ENCODE data around the gene MAST4.

DNA sequence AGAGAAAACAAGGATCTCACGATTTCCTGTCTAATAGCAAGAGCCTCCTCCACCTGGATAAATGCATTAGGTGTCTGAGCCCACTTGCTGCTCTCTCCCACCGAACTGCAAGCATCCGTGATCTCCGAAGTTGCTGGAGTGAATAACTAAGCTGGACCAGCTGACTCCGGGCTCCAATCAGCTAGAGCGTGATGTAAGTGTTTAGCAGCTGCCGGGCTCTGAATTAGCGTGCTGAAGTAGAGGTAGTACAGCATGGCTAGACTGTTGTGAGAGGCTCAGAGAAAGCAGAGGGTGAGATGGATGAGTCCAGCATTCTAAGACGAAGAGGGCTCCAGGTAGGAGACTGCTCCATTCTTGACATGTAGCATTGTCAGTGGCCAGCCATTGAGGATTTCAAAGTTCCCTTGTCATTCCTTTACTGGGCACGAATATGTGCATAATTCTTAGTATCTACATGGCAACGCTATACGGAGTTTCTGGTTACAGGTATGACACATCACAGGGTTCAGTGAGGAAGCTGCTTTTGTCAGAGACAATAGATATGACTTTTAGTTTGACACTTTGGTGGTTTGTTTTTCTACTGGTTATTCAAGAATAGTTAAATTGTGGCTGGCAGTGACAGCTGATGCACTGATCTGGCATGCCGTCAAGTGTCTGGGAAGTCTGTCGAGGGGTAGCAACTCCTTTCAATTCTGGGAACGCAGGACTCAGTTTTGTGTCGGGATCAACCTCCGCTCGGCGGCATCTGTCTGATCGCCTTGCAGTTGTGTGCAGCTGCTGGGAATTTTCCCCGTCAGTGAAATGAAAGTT is 232.6 kb downstream of the MAST4 start:
- TF ChIP-seq RXRA (IDR thresholded peaks at IDR 0.05; ENCODE audit: insufficient read depth, low read depth, low read length) (no peak), CTCF (IDR thresholded peaks at IDR 0.05; ENCODE audit: control extremely low read depth in 1 of 3, insufficient read depth in 1 of 3, low read depth in 1 of 3, low read length in 3 of 3) (no peak), YY1 (IDR thresholded peaks at IDR 0.05; ENCODE audit: low read depth, low read length) (0 out of 2 replicates have a peak, but pooled peaks have one; percentile 2), POLR2A (IDR thresholded peaks at IDR 0.05; ENCODE audit: control extremely low read depth in 1 of 2, low read depth in 2 of 2, low read length in 2 of 2) (no peak), RAD21 (IDR thresholded peaks at IDR 0.05 in 1 of 2, conservative IDR thresholded peaks at IDR 0.05 in 1 of 2; ENCODE audit: low read depth in 2 of 2, low read length in 2 of 2) (no peak), E2F6 (IDR thresholded peaks at IDR 0.05) (no peak), PHF8 (conservative IDR thresholded peaks at IDR 0.05; ENCODE audit: low read depth, low read length) (no peak), SUZ12 (IDR thresholded peaks at IDR 0.05; ENCODE audit: low read length) (no peak), TEAD4 (IDR thresholded peaks at IDR 0.05; ENCODE audit: low read depth, low read length) (no peak)
- TF ChIP-seq, protein P1, sequence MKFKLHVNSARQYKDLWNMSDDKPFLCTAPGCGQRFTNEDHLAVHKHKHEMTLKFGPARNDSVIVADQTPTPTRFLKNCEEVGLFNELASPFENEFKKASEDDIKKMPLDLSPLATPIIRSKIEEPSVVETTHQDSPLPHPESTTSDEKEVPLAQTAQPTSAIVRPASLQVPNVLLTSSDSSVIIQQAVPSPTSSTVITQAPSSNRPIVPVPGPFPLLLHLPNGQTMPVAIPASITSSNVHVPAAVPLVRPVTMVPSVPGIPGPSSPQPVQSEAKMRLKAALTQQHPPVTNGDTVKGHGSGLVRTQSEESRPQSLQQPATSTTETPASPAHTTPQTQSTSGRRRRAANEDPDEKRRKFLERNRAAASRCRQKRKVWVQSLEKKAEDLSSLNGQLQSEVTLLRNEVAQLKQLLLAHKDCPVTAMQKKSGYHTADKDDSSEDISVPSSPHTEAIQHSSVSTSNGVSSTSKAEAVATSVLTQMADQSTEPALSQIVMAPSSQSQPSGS (IDR thresholded peaks at IDR 0.05; ENCODE audit: low read length), result no peak

Measured in H1 (cell line).